Germinal center (tissue), 1 donor: ENCODE results near the gene FAM98B.

Experiments used
- DNase-seq: peaks from one replicate; pipeline ENCODE4 v3.0.0; 2012; ENCODE audit warnings: mixed read lengths, low spot score

The FAM98B gene

DNA sequence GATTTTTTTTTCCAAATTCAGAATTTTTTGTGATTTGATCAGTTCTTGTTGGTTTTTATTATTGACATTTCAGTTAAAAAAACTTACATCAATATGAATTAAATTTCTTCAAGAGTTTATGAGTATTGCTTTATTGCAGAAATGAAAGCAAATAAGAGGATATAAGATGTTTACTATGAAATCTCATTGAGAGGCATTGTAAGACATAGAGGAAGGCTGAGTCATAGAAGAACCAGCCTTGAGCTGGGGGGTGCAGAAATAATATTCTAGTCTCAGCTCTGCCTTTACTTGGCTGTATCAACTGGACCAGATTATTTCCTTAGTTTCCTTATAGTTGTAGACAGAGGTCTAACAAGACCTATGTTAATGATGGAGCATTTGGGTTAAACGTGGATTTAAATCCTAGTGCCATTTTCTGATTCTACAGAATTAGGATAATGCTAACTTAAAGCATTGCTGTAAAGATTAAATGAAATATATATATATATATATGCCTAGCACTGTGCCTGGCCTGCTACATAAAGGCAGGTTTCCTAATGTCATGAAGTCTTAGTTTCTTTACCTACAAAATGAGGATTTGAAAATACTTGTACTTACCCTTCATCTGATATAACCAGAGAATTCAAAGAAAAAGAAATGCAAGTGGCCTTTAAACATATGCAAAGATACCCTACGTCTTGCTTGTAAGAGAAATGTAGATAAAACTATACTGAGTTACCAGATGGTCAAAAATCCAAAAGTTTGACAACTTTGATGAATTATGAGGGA lies 7.3 kb downstream of the FAM98B start:
- no peak for DNase-seq

DNA sequence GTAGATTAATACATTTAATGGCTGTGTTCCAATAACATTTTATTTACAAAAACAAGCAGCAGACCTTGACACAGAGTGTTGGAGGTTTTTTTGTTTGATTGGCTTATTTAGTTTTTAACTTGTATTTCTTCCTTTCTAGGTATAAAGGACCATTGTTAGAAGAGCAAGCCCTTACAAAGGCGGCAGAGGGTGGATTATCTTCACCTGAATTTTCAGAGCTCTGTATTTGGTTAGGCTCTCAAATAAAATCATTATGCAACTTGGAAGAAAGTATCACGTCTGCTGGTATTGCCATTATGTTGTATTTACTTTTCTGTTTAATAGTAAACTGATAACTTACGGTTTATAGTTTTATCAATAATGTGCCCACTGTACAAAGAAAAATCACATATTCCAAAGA lies 10.0 kb downstream of the FAM98B start:
- no peak for DNase-seq

DNA sequence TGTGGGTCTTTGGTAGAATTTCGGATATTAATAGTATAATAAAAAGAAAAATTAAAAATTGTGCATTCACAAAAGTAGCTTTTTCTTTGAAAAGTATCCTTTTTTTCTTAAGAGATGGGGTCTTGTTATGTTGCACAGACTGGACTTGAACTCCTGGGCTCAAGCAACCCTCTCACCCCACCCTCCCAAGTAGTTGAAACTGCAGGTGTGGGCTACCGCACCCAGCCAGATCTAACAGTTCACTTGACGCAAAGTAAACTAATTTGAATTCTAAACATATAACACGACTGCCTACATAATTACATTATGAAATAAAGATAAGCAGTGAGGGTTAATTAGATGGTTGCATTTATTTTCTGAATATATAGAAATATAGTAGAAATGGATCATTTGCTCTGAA lies 10.7 kb downstream of the FAM98B start:
- DNase-seq: no peak

DNA sequence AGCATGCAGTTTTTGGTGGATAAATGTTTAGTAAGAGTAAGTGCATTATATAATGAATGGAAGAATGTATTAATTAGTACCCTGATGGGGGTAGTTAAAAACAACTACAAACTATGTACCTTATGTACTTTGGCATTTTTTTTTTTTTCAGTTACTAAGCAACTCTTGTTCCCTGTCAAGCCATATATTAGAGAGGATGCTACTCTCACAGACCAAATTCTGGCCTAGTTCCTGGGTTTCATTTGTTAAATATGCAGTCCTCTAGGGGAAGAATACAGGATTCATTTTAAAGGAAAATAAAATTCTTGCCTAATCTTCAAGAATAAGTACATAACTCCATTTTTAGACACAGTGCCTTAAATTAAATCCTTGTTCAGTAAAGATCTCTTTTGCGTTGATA lies 16.9 kb downstream of the FAM98B start:
- DNase-seq: no peak

DNA sequence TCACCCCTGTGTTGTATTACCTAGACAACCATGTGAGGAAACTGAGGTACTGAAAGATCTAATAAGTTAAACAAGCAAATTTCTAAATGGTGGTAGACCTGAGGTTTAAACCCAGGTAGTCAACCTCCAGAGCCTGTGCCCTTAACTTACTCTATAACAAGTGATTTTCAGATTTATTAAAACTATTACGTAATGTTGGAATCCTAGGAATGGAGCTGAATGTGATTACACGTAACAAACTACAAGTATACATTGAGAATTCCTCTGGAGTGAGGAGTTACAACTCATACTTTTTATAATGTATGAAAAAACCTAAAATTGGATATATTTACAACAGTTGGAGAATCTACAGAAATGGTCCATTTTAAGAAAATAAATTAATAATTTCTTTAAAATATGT lies 18.0 kb downstream of the FAM98B start:
- DNase-seq: no peak

DNA sequence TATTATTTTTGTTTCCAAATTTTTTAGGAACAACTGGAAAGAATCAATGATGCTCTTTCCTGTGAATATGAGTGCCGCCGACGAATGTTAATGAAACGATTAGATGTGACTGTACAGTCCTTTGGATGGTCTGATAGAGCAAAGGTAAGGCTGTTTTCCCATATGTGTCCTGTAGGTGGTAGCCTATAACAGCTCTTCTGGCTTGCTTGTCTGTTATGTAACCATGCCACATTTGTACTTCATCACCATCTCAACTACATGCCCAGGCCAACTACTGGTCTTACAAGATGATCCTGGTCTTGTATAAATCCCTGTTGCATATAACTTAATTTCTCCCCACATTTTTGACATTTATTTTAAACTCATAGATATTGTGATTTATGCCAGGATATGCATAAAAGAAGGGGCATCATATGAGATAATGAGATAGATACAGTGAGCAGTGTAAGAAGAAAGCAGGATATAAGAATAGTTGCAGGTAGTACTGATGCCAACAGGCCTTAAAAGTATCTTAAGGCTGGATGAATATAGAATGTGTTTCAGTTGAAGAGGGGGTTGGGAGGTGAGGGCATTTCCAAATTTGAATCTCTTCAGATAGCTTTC lies 20.3 kb downstream of the FAM98B start:
- DNase-seq: peak; percentile 54

DNA sequence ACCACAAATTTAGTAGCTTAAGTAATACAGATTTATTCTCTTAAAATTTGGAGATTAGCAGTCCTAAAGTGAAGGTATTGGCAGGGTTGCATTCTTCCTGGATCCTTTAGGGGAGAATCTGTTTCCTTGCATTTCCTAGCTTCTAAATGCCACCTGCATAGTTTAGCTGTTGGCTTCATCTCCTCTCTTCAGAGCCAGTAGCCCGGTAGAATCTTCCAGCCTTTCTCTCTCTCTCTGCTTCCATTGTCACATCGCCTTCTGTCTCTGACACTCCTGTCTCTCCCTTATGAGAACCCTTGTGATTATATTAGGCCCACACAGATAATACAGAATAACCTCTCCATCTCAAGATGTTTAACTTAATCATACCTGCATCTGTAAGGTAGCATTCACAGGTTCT lies 21.4 kb downstream of the FAM98B start:
- no peak for DNase-seq

DNA sequence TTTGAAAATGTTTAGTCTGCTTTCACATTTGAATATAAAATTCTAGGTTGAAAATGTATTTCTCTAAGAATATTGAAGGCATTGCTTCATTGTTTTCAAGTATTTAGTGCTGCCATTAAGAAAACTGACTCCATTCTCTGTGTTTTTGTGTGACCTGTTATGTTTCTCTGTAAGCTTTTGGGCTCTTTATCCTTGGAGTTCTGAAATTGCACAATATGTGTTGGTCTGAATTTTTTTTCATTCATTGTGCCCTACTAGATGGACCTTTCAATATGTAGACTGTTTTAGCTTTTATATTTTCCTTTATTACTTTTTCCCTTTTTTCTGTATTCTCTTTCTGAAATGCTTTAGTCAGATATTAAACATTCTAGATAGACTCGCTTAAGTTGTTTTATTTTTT lies 22.2 kb downstream of the FAM98B start:
- no peak for DNase-seq

DNA sequence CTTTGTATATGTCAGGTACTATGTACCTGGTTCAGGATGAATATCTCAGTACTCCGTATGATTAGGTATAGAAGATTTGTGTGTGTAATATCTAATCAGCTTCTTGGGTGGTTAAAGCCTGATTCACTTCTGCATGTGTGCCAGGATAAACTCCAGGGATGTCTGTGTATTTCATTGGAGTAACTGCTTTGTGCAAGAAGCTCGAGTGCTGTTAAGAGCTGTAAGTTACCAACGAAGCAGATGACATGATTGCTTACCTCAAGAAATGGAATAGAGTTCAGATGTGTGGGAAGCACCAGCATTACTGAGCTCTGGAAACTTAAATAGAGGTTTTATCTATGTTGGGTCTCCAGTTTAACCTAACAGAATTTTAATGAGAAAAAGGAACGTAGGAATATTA lies 23.7 kb downstream of the FAM98B start:
- DNase-seq: no peak

DNA sequence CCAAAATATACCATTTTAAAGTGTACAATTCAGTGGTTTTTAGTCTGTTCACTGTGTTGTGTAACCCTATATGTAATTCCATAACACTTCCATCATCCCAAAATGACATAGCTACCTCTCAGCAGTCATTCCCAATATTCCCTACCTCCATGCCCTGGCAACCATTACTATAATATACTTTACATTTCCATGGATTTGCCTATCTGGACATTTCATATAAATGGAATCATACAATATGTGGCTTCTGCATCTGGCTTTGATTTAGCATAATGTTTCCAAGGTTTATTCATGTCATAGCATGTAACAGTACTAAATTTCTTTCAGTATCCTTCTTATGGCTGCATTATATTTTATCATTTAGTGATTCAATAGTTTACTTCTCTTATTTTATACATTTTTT lies 25.3 kb downstream of the FAM98B start:
- DNase-seq: no peak

DNA sequence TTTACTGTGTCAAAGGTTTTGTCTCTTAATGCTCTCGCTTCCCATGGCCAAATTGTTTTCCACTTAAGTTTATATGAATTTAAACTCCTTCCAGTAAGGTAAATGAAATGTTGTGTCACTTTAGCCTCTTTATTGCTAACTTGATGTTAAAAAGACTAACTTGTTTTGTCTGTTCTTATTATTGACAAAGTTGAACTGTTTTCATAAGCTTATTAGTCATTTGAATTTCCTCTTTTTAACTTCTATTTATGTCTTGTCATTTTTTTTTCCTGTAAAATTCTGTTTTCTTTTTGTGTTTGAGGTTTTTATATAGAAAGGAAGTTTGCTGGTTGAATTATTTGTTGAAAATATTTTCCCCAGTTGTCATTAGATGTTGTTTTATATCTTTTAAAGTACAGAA lies 25.8 kb downstream of the FAM98B start:
- DNase-seq: no peak

DNA sequence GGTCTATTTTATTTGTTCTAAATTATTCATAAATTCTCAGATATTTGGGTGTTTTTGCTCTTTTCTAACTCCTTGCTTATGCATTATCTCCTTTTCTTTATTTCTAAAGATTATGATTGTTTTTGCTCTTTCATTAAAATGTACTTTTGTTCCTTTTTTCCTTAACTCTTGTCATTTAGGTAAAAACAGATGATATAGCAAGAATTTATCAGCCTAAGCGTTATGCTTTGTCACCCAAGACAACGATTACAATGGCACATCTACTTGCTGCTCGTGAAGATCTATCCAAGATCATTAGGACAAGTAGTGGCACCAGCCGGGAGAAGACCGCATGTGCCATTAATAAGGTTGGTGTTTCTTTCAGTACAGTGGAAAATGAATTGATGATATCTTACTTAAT lies 27.2 kb downstream of the FAM98B start:
- no peak for DNase-seq

DNA sequence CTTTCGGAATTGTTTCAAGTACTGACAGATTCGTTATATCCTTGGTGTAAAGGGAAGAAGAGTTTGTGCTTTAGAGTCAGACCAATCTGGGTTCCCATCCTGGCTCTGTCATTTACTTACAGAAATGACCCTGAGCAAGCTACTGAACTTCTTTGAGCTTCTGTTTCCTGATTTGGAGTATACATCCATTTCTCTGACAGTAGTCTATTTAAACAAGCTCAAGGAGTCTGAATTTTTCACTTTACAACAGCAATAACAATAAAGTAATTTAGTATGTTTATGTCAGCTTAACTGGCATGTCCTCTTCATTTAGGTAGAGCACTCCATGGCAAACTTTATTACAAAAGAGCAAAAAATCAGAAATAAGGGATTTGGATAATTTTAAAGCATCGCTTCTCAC lies 27.8 kb downstream of the FAM98B start:
- no peak for DNase-seq

DNA sequence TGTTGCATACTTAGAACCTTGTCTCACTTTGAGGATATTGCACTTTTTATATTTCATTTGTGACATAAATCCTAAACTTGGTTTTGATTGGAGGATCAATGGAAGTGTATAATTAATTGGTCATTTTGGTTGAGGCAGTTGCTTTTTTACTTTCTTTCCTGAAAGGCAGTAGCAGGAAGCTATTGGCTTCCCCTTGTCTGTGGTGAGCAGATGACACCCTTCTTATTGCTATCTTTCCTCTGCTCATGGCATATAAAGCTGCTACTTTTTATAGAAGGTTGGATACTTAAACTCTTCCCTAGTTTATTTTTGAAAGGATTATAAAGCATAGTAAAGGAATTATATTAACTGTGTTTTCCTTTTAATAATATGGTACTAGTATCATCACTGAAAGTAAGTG lies 28.6 kb downstream of the FAM98B start:
- DNase-seq: no peak

DNA sequence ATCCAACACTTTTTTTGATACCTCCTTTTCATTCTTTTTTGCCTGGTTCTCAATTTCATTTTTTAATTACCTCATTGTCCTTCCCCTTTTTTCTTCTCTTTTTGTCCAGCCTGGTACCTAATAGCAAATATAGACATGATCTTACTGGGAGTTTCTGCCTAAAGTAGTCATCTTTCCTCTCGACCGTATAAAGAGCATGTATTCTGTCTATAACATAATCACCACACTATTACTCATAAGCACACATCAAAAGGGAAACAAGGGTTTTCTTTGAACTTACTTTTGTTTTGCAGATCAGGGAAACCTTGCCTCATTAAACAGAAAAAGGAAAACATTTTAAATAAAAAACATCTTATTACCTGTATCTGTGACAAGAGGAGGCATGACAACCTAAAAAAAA lies 33.0 kb downstream of the FAM98B start:
- no peak for DNase-seq

DNA sequence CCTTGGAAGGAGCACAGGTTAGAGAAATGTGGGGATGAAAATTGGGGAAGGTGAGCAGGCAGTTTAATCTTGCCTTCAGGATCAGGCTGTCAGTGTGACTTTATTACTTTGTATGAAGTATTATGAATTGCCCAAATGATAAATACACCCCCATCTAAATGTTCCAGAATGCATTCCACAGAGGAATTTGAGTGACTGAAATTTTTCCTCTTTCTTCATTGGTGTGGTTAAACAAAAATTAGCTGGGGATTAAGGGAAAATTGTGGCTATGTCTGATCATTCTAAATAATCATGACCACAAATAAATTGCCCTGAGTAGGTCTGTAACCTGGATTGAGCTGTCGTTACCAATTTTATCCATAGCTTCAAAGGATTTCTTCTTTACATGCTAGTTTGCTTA lies 33.5 kb downstream of the FAM98B start:
- DNase-seq: no peak

DNA sequence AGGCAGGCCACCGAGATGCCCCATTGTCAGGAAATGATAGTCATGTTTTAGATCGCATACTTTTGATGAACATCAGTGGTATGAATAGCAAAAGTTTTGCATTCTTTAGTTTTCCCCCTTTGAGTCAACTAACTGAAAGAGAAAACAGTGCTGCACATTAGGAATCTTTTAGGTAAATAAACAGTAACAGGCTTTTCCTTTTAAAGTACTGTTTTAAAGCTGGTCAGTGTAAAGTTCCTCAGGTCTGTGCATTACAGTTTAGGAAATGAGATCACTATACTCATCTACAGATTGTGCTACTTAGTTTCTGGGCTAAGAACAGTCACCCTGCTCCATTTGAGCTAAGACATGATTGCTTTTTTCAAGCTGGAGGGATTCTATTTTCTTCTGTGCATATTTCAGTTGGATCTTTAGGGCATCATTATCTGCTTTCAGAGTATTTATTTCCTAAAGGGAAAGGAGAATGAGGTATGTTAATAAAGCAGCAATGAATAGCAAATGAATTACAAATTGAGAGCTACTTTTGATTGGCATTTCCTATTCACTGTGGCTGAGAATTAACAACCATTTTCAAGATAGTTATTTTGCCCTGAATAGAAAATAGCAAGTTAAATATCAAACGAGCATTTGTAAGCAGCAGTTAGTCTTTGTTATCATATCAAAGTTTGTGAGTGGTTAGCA lies 36.5 kb downstream of the FAM98B start:
- DNase-seq: no peak

DNA sequence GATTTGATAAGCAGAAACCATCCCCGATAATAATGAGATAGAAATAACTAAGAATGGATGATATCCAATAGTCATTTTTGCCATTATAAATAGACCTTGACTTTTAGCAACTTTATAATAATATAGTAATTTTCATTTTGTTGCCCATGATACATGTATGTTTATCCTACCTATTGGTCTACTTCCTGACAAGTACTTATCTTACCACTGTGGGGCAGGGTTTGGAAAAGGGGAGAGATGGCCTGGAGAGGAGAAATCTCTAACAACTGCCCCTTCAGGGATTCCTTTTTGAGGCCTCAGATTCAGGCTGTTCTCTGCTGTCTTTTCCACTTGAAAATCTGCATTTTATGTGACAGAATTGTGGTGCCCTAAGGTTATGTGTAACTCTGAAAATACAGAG lies 42.2 kb downstream of the FAM98B start:
- no peak for DNase-seq

DNA sequence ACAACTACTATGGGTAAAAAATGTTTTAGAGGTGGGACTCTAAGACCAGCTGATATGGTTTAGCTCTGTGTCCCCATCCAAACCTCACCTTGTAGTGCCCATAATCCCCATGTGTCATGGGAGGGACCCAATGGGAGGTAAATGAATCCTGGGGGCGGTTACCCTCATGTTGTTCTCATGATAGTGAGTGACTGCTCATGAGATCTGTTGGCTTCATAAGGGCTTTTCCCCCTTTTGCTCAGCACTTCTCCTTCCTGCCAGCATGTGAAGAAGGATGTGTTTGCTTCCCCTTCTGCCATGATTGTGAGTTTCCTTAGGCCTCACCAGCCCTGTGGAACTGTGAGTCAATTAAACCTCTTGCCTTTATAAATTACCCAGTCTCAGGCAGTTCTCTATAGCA lies 45.7 kb downstream of the FAM98B start:
- DNase-seq: no peak

DNA sequence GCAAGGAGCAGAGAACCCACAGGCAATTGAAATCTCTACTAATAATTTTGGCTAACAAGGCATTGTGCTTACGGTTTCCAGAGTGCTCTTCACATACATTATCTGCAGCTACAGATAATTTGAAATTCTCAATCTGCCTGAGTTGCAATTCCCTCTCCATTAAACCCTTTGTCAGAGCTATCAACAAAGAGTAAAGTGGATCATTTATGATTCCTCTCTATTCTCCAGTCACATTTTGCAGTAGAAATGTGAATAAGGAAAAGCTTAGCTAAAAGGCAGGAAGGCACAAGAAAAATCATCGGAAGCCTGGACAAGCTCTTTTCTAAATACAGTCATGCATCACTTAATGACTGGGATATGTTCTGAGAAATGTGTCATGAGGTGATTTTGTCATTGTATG lies 49.6 kb downstream of the FAM98B start:
- no peak for DNase-seq

DNA sequence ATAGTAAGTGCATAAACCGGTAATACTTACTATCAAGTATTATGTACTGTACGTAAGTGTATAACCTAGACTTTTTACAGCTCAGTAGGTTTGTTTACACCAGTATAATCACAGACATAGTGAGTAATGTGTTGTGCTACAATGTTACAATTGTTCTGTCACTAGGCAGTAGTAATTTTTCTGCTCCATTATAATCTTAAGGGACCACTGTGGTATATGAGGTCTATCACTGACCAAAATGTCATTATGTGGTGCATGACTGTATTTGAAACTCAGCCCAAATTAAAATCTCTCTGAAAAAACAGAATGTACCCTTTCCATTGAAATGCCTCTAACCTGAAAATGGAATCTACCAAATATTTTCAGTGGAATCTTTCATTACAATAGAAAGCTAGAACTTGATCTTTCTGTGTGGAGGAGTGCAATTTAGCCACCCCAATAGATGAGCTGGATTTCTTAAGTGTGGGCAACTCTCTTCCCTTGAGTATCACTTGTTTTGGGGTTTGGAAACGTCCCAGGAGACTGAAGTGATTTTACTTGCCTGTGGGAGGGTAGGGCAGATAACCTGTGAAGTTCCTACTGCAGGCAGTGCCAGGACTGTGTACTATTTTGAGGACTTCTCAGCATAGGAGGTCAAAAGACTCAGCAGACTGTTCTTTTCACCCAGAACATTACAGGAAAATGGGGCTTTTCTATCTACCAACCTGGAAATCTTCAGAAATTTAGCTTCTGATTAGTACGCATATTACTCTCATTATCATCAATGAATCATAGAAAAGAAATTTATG lies 50.9 kb downstream of the FAM98B start:
- DNase-seq: no peak

DNA sequence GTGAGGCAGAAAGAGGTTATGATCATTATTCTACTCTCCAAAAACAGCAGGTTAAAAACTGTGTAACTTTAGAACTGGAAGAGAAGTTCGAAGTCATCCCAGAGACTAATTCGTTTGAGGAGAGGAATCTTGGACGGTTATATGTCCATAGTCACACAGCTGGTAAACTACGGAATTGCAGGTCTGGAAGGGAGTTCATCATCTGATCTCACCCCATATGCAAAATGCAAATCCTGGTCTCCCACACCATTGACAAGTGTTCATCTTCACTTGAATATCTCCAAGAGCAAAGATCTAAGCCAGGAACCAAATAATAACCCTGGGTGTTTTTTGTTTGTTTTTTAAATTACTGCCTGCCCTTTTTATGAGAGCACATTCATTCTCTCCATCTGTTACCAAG lies 53.1 kb downstream of the FAM98B start:
- DNase-seq: no peak

DNA sequence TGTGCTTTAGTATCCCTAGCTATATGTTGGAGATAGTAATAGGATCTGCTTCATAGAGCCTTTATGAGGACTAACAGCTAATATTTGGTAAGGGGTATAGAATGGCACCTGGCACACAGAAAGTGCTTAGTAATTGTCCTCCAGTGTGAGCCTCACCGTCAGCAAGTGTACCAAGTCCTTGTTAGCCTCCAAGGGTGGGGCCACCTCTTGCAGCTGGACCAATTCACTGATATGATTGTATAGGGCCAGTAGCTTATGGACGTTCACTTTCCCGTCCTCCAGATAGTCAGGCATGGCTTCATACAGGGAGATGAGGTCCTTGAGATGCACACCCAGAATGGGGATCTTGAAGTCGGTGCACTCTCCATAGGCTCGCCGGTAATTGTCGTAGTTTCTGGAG lies 53.6 kb downstream of the FAM98B start:
- DNase-seq: no peak
